Natural killer cell (primary cell): Measurements from ENCODE around the gene PHACTR2. TPM values are rescaled to one million over a fixed set of nuclear protein-coding genes. Genes with fewer than 3 reads are reported as not detected.
"Not testable (repeated sequence)": the region's sequence is repeated elsewhere in the genome, so short reads cannot be mapped to it uniquely, and the experiment has no call there.

Experiments
- ATAC-seq, 3 donors: fragments of 150-1000 bp in 2 of 3; fragments of 200-7000 bp in 1 of 3; cut with Tn5 transposase; 1 replicate in 1 of 3; 2 replicates in 2 of 3; pipeline ENCODE4 v1.10.0; 2021; ENCODE audit warnings: mild to moderate bottlenecking in 2 of 3, moderate library complexity in 2 of 3
- DNase-seq, 2 donors: peaks; one replicate each; pipeline versions ENCODE4 v3.0.0 to v3.0.0-alpha.2; 2013 to 2021; ENCODE audit warnings: mixed read lengths in 1 of 2
- H3K27ac ChIP-seq: one replicate; pipeline ENCODE4 v1.5.1; 2013; ENCODE audit warnings: mild to moderate bottlenecking, low read length
- H3K27me3 ChIP-seq: one replicate; pipeline ENCODE4 v1.6.1; 2013; ENCODE audit warnings: low read length; ENCODE audit not compliant: control insufficient read depth, insufficient read depth
- H3K36me3 ChIP-seq: one replicate; pipeline ENCODE4 v1.6.1; 2013; ENCODE audit warnings: low read length; ENCODE audit not compliant: control insufficient read depth, insufficient read depth
- H3K4me1 ChIP-seq: one replicate; pipeline ENCODE4 v1.6.1; 2013; ENCODE audit warnings: low read length; ENCODE audit not compliant: control insufficient read depth, insufficient read depth
- H3K4me3 ChIP-seq: one replicate; pipeline ENCODE4 v1.5.1; 2013; ENCODE audit warnings: low read length
- H3K9me3 ChIP-seq: one replicate; pipeline ENCODE4 v1.6.1; 2013; ENCODE audit warnings: low read length; ENCODE audit not compliant: control insufficient read depth, insufficient read depth
- H3K27ac Mint-ChIP-seq, 2 donors: one replicate each; pipeline ENCODE4 v1.8.0; 2022; ENCODE audit warnings: mild to moderate bottlenecking in 2 of 2, mixed read lengths in 2 of 2, moderate library complexity in 1 of 2
- H3K27me3 Mint-ChIP-seq, 2 donors: one replicate each; pipeline ENCODE4 v1.8.0; 2022; ENCODE audit warnings: low read depth in 2 of 2, mixed read lengths in 2 of 2
- H3K36me3 Mint-ChIP-seq: one replicate; pipeline ENCODE4 v1.8.0; 2022; ENCODE audit warnings: mixed read lengths
- H3K4me1 Mint-ChIP-seq, 2 donors: one replicate each; pipeline ENCODE4 v1.8.0; 2022; ENCODE audit warnings: mixed read lengths in 2 of 2
- H3K4me3 Mint-ChIP-seq: one replicate; pipeline ENCODE4 v1.8.0; 2022; ENCODE audit warnings: mild to moderate bottlenecking, moderate library complexity, mixed read lengths
- H3K9me3 Mint-ChIP-seq, 2 donors: one replicate each; pipeline ENCODE4 v1.8.0; 2022; ENCODE audit warnings: mixed read lengths in 2 of 2
- WGBS: methylation state at CpG from one replicate; pipeline ENCODE4 v1.1.7; 2013; ENCODE audit warnings: missing lambda C conversion rate; ENCODE audit not compliant: insufficient coverage; 5-methylcytosine and 5-hydroxymethylcytosine counted together
- intact Hi-C: fragments of 100-400 bp; cut with micrococcal nuclease; formaldehyde crosslinking; loops from one replicate; pipeline ENCODE4 v1.14.2; 2022
- total RNA-seq, 4 donors: library from RNA; stranded (reverse); fragments of 120-200 nt in 1 of 4; gene quantifications; one replicate each; pipeline versions ENCODE4 v1.2.3 to v1.2.4, GENCODE V29; 2013 to 2022
- TF ChIP-seq, protein P1 (sequence below): fragments of 200-600 bp; IDR thresholded peaks from one replicate; pipeline ENCODE4 v1.8.0; 2022; ENCODE audit warnings: antibody characterized with exemption

Gene PHACTR2
- total RNA-seq, 3 donors from 2014 or later (not counting 1 experiment from before 2014, with no cell fraction given): 23.8 to 32.7 (median 24.9) TPM

DNA sequence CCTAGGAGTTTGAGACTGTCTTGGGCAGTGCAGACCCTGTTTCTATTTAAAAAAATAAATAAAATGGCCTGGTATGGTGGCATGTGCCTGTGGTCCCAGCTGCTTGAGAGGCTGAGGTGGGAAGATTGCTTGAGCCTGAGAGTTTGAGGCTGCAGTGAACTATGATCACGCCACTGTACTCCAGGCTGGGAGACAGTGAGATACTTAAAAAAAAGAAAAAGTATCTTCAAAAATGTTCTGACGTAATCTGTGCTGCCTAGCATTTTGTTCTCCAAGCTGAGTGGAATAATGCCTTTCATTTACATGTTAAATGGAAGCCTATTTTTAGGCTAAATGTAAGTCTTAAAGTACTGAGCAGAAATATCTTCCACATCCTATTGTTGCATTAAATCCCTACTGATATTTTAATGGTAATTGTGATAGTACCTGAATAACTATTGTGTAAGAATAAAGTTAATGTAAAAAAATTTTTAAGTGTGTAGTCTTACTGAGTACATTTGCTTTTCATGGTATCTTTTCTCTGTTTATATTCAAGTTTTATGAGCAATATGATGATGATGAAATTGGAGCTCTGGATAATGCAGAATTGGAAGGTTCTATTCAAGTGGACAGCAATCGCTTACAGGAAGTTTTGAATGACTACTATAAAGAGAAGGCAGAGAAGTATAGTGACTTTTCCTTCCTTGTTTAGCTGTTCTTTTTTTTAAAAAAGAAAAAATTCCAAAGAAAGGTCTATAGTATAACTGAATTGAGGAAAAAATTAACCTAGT, 182.3 kb downstream of the PHACTR2 start:
- Histone ChIP-seq H3K27ac (no peak overlapping the region), H3K4me1 (no peaks in the 10 kb centered on the region), H3K9me3 (no peaks in the 10 kb centered on the region), H3K36me3 (peaks cover 86% of the 10 kb centered on the region), H3K27me3 (no peaks in the 10 kb centered on the region), H3K4me3 (no peak overlapping the region)
- ATAC-seq: no peak
- Mint-ChIP-seq H3K4me3 (no peak overlapping the region), H3K27ac (no peak overlapping the region), H3K36me3 (peaks cover 49% of the 10 kb centered on the region), H3K4me1 (peaks cover 3 to 12% of the 10 kb centered on the region in 2 donors), H3K9me3 (no peaks in the 10 kb centered on the region), H3K27me3 (no peaks in the 10 kb centered on the region)
- intact Hi-C loops: no loop called here
- TF ChIP-seq, protein P1, sequence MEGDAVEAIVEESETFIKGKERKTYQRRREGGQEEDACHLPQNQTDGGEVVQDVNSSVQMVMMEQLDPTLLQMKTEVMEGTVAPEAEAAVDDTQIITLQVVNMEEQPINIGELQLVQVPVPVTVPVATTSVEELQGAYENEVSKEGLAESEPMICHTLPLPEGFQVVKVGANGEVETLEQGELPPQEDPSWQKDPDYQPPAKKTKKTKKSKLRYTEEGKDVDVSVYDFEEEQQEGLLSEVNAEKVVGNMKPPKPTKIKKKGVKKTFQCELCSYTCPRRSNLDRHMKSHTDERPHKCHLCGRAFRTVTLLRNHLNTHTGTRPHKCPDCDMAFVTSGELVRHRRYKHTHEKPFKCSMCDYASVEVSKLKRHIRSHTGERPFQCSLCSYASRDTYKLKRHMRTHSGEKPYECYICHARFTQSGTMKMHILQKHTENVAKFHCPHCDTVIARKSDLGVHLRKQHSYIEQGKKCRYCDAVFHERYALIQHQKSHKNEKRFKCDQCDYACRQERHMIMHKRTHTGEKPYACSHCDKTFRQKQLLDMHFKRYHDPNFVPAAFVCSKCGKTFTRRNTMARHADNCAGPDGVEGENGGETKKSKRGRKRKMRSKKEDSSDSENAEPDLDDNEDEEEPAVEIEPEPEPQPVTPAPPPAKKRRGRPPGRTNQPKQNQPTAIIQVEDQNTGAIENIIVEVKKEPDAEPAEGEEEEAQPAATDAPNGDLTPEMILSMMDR: no peak
- no peak for DNase-seq
- WGBS: 90% methylated on average over 3 of the region's 3 CpGs

DNA sequence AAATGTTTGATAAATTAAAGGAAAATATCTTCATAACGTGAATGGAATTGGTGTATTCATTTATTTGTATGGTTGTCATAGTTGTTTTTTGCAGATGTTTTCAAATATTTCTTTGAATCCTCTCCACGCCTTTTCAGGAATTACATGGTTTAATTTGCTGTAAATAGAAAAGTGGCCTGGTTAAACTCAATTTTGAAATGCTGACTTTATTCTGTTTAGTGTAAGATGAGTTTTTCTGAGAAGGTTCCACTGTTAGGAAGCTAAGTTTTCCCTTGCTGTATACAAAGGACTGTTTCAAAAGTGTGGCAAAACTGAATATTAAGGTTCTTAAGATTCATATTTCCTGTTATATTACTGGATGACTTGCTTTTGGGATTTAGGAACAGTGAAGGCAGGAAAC, 186.0 kb downstream of the PHACTR2 start:
- 100% methylated on average over 2 of the region's 2 CpGs for WGBS
- ATAC-seq: no peak
- no peaks in the 10 kb centered on the region for H3K4me1 Mint-ChIP-seq
- H3K9me3 Mint-ChIP-seq: no peaks in the 10 kb centered on the region
- TF ChIP-seq, protein P1: no peak
- intact Hi-C loops: no loop called here
- H3K4me1 ChIP-seq: no peaks in the 10 kb centered on the region
- no peak overlapping the region for H3K4me3 ChIP-seq
- no peaks in the 10 kb centered on the region for H3K27me3 ChIP-seq
- no peaks in the 10 kb centered on the region for H3K9me3 ChIP-seq
- DNase-seq: no peak
- peaks cover 58% of the 10 kb centered on the region for H3K36me3 ChIP-seq
- H3K4me3 Mint-ChIP-seq: no peak overlapping the region
- H3K36me3 Mint-ChIP-seq: peaks cover 32% of the 10 kb centered on the region
- no peak overlapping the region for H3K27ac Mint-ChIP-seq
- H3K27ac ChIP-seq: no peak overlapping the region
- H3K27me3 Mint-ChIP-seq: no peaks in the 10 kb centered on the region

DNA sequence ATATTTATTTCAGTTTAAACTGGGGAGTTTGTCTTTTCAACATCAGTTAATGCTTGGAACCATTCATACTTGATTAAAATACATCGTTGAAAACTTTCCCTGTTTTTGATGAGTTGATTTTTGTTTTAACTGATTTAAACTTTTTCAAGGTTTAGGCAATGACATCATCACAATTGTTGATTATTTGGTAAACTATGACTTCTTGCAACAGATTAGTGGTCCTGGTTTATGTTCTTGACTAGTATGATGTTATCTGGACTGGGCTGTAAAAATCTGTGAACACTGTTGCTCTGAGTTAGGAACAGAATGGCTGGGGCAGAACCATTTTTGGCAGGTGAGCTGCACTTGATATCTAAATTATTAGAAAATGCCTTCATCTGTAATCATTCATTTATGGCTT, 186.5 kb downstream of the PHACTR2 start, which contains the start of gene ZC2HC1B:
ZC2HC1B (plus strand) TSS at position 241 of the 400 bp plus-strand sequence; CDS start at position 307, 66 bp downstream.
- no peaks in the 10 kb centered on the region for H3K27me3 ChIP-seq
- Mint-ChIP-seq H3K36me3 (peaks cover 32% of the 10 kb centered on the region), H3K4me1 (no peaks in the 10 kb centered on the region), H3K9me3 (no peaks in the 10 kb centered on the region), H3K27ac (no peak within 1 kb of the TSS), H3K4me3 (no peak within 1 kb of the TSS), H3K27me3 (no peaks in the 10 kb centered on the region)
- H3K9me3 ChIP-seq: no peaks in the 10 kb centered on the region
- peaks cover 53% of the 10 kb centered on the region for H3K36me3 ChIP-seq
- TF ChIP-seq, protein P1: no peak
- intact Hi-C loops: no loop called here
- H3K27ac ChIP-seq: no peak within 1 kb of the TSS
- no peak for DNase-seq
- no peak for ATAC-seq
- 100% methylated on average over 1 of the region's 1 CpG for WGBS
- H3K4me1 ChIP-seq: no peaks in the 10 kb centered on the region
- no peak within 1 kb of the TSS for H3K4me3 ChIP-seq

GRCh38 chr6:143867236-143867635, 189.5 kb downstream of the PHACTR2 start:
- Mint-ChIP-seq H3K27ac (no peak overlapping the region), H3K4me1 (no peaks in the 10 kb centered on the region), H3K27me3 (no peaks in the 10 kb centered on the region), H3K36me3 (peaks cover 25% of the 10 kb centered on the region), H3K4me3 (no peak overlapping the region), H3K9me3 (no peaks in the 10 kb centered on the region)
- Histone ChIP-seq H3K27me3 (no peaks in the 10 kb centered on the region), H3K4me1 (no peaks in the 10 kb centered on the region), H3K27ac (no peak overlapping the region), H3K9me3 (no peaks in the 10 kb centered on the region), H3K36me3 (peaks cover 24% of the 10 kb centered on the region), H3K4me3 (no peak overlapping the region)
- intact Hi-C loops: no loop called here
- no peak for ATAC-seq
- no peak for DNase-seq
- TF ChIP-seq, protein P1: no peak

- WGBS: 95% methylated on average over 2 of the region's 3 CpGs
- H3K4me3 ChIP-seq, H3K4me1 ChIP-seq, H3K4me3 Mint-ChIP-seq, ATAC-seq, H3K27me3 Mint-ChIP-seq, H3K27me3 ChIP-seq, H3K27ac ChIP-seq, DNase-seq, H3K27ac Mint-ChIP-seq, H3K9me3 ChIP-seq, H3K36me3 ChIP-seq, intact Hi-C loops, H3K4me1 Mint-ChIP-seq, H3K9me3 Mint-ChIP-seq: not testable (repeated sequence)
- peaks cover 16% of the 10 kb centered on the region for H3K36me3 Mint-ChIP-seq
Observed at GRCh38 chr6:143868808-143869207, 191.0 kb downstream of the PHACTR2 start.
